RWPE2 (cell line): Measurements from ENCODE around the gene PEPD.
A peak's percentile ranks its signal among the peaks of the same experiment; 100 is the strongest.
"Not testable (repeated sequence)": the region's sequence is repeated elsewhere in the genome, so short reads cannot be mapped to it uniquely, and the experiment has no call there.

Source experiments
- ATAC-seq: fragments of 200-7000 bp; cut with Tn5 transposase; 3 replicates; pipeline ENCODE4 v1.9.1; 2021; ENCODE audit warnings: low read depth
- DNase-seq: peaks from one replicate; pipeline ENCODE4 v3.0.0-alpha.2; 2020; ENCODE audit warnings: low spot score
- H3K27ac ChIP-seq: fragments of 450-650 bp; 2 replicates; pipeline ENCODE4 v1.5.1; 2017; ENCODE audit warnings: mild to moderate bottlenecking; ENCODE audit not compliant: poor library complexity, severe bottlenecking
- H3K27me3 ChIP-seq: fragments of 250-450 bp; sonication (Bioruptor Pico); 2 replicates; pipeline ENCODE4 v1.5.1; 2021; ENCODE audit warnings: mild to moderate bottlenecking, moderate library complexity; ENCODE audit not compliant: insufficient read depth, poor library complexity, severe bottlenecking
- H3K36me3 ChIP-seq: fragments of 250-450 bp; sonication (Bioruptor Pico); 2 replicates; pipeline ENCODE4 v1.5.1; 2020; ENCODE audit warnings: low read depth, mild to moderate bottlenecking, moderate library complexity
- H3K4me1 ChIP-seq: fragments of 250-450 bp; sonication (Bioruptor Pico); 2 replicates; pipeline ENCODE4 v1.5.1; 2021; ENCODE audit warnings: mild to moderate bottlenecking, moderate library complexity; ENCODE audit not compliant: insufficient read depth, poor library complexity, severe bottlenecking
- H3K4me3 ChIP-seq: fragments of 250-450 bp; sonication (Bioruptor Pico); 2 replicates; pipeline ENCODE4 v1.5.1; 2021; ENCODE audit warnings: mild to moderate bottlenecking, moderate library complexity; ENCODE audit not compliant: severe bottlenecking
- H3K9me3 ChIP-seq: fragments of 250-450 bp; sonication (Bioruptor Pico); 2 replicates; pipeline ENCODE4 v1.5.1; 2021; ENCODE audit warnings: mild to moderate bottlenecking, moderate library complexity; ENCODE audit not compliant: severe bottlenecking
- CTCF ChIP-seq: fragments of 450-650 bp; IDR thresholded peaks from one replicate; pipeline ENCODE4 v1.5.1; 2017; ENCODE audit warnings: mild to moderate bottlenecking, moderate library complexity; ENCODE audit not compliant: poor library complexity, severe bottlenecking

PEPD gene

GRCh38 chr19:33521480-33522370 lies at the start of gene PEPD:
Gene PEPD, minus strand, starts transcription at chr19:33521791. Its CDS starts 31 bp downstream, at chr19:33521760.
- Histone ChIP-seq H3K4me1 (no peaks in the 10 kb centered on the region), H3K27me3 (no peaks in the 10 kb centered on the region), H3K27ac (no peak within 1 kb of the TSS), H3K36me3 (no peaks in the 10 kb centered on the region), H3K4me3 (peak within 1 kb of the TSS; percentile 71), H3K9me3 (no peaks in the 10 kb centered on the region)
- DNase-seq (peak; percentile 80), ATAC-seq (peak; percentile 92)
- TF ChIP-seq CTCF, result no peak

GRCh38 chr19:33569821-33570220 lies 48.2 kb upstream of the PEPD start:
- ATAC-seq, result no peak
- TF ChIP-seq CTCF, result no peak
- no peak for DNase-seq
- no peaks in the 10 kb centered on the region for H3K9me3 ChIP-seq
- H3K27ac ChIP-seq, result no peak overlapping the region
- H3K27me3 ChIP-seq, result peaks cover 10% of the 10 kb centered on the region
- H3K36me3 ChIP-seq, result no peaks in the 10 kb centered on the region
- no peak overlapping the region for H3K4me3 ChIP-seq
- H3K4me1 ChIP-seq, result no peaks in the 10 kb centered on the region

- DNase-seq (no peak), ATAC-seq (no peak)
- Histone ChIP-seq H3K27ac (no peak overlapping the region), H3K4me3 (no peak overlapping the region), H3K9me3 (no peaks in the 10 kb centered on the region), H3K36me3 (no peaks in the 10 kb centered on the region), H3K4me1 (no peaks in the 10 kb centered on the region), H3K27me3 (peaks cover 10% of the 10 kb centered on the region)
- TF ChIP-seq CTCF, result no peak
These were observed 47.1 kb upstream of the PEPD start for GRCh38 chr19:33568706-33569105.

GRCh38 chr19:33564836-33565338 lies 43.3 kb upstream of the PEPD start:
- TF ChIP-seq CTCF, result no peak

GRCh38 chr19:33562636-33563035 lies 41.0 kb upstream of the PEPD start:
- Histone ChIP-seq H3K27me3 (peaks cover 9% of the 10 kb centered on the region), H3K9me3 (no peaks in the 10 kb centered on the region), H3K4me1 (no peaks in the 10 kb centered on the region), H3K4me3 (no peak overlapping the region), H3K27ac (no peak overlapping the region), H3K36me3 (no peaks in the 10 kb centered on the region)
- ATAC-seq (no peak), DNase-seq (no peak)
- TF ChIP-seq CTCF, result no peak

More at GRCh38 chr19:33564836-33565338, 43.3 kb upstream of the PEPD start:
- Histone ChIP-seq H3K27ac (no peak overlapping the region), H3K4me3 (no peak overlapping the region), H3K27me3 (no peaks in the 10 kb centered on the region), H3K4me1 (no peaks in the 10 kb centered on the region), H3K36me3 (no peaks in the 10 kb centered on the region), H3K9me3 (no peaks in the 10 kb centered on the region)
- DNase-seq, result no peak
- no peak for ATAC-seq

- not testable (repeated sequence) for ATAC-seq, H3K27me3 ChIP-seq, H3K9me3 ChIP-seq, H3K4me1 ChIP-seq, H3K36me3 ChIP-seq, H3K4me3 ChIP-seq, DNase-seq, H3K27ac ChIP-seq
These were observed 40.1 kb upstream of the PEPD start for GRCh38 chr19:33561666-33562065.
